ENCODE data around the gene PLPPR3.

Gene PLPPR3

DNA sequence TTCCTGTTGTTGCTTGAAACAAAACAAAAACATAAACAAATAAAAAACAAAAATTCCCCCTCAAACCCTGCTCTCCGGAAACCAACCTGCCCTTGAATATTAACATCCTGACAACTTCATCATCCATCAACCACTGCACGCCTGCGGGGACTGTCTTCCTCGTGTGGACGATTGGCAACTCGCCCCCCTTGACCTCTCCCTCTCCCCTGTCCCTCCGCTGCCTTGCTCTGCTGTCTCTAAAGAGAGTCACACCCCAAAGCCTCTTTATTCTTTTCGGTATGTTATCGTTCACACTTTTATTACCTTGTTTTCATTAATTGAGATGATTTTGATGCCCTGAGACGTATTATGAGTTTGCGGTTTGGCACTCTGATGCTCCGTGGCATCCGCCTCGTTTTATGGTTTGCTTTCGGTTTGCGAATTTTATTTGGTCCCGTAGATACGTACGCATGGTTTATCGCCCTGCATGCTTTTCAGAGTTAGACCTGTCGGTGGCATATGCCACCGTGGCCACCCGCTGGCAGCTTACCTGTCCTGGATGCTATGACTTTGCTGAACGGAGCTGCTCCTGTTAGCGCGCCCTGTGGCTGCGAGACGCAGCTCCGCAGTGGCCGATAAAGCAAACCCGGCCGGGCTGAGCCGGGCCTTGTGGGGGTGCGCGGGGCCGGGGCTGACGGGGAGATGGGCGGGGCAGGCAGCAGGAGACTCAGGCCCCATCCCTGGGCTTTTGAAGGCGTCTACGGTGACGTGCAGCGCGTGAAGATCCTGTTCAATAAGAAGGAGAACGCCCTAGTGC is 13.9 kb downstream of the PLPPR3 start:
- no peak for FAIRE-seq

DNA sequence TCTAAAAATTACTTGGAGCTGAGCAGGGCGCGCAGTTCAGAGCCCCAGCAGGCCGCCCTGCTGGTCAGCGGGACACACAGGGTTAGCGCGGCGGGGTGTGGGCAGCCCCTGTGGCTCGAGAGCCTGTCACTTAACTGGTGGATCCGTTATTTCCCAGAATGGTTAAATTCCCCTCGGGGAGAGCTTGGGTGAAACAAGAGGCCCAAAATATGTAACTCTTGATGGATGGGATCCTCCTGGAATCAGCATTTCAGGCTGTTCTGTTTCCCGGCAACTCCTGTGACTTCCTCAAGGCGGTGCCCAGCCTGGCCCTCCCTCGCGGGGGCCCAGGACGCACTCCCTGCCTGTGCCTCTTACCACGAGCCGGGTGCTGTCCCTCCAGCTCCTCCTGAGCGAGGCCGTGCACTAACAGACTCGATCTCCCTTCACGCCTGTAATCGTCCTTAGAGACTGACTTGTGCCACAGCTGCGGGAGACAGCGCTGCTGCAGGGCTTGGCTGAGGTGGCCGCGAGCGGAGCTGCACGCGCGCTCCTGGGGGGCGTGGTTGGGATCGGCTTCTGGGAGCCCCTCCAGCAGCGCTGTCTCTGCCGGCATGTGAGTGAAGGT is 14.8 kb downstream of the PLPPR3 start:
- no peak for FAIRE-seq

DNA sequence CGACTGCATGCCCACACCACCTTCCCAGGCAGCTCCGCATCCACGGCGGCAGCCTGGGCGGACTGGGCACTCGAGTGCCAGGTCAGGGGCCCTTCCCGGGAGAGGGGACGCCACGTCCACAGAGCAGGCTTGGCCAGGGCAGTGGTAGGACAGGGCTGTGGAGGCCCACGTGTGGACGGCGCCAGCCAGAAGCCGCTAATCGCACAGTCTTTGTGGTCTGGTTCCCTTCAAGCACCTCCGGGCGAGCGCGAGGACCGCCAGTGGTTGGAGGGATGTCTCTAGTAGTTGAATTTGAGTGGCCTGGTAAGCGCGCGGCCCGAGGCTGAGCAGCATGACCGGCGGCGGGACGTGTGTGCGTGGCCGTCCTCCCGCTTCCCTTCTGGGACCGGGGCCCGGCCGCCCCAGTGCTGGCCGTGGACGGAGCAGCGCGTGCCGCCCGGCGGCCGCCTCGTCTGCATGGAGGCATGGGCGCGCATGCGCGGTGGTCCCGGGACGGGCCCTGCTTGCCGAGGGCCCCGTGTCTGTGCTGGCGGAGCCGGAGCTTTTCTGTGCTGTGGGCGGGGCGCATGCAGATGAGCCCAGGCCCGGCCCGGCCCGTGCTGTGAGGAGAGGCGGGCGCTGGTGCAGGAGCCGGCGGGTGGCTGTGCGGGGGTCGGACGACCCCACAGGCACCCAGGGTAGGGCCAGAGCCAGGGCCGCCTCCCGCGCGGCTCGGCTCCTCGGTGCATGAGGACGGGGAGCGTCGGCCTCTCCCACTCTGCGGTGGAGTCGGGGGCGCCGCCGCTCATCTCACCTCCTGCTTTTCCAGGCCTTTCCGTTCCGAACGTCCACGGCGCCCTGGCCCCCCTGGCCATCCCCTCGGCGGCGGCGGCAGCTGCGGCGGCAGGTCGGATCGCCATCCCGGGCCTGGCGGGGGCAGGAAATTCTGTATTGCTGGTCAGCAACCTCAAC is 15.9 kb downstream of the PLPPR3 start:
- FAIRE-seq = no peak

DNA sequence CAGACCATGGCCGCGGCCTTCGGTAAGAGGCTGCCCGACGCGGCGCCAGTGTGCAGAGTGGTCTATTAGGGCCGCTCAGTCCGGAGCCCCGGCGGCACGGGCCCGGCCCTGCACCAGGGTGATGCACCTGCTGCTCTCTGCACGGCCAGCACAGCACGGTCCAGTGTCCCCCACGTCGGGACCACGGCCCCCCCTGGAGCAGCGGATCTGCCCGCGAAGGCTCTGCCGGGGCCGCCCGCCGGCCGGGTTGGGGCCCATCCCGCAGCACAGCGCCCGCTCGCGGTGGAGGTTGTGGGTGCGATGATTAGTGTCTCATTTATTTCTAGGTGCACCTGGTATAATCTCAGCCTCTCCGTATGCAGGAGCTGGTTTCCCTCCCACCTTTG is 16.6 kb downstream of the PLPPR3 start:
- no peak for FAIRE-seq

DNA sequence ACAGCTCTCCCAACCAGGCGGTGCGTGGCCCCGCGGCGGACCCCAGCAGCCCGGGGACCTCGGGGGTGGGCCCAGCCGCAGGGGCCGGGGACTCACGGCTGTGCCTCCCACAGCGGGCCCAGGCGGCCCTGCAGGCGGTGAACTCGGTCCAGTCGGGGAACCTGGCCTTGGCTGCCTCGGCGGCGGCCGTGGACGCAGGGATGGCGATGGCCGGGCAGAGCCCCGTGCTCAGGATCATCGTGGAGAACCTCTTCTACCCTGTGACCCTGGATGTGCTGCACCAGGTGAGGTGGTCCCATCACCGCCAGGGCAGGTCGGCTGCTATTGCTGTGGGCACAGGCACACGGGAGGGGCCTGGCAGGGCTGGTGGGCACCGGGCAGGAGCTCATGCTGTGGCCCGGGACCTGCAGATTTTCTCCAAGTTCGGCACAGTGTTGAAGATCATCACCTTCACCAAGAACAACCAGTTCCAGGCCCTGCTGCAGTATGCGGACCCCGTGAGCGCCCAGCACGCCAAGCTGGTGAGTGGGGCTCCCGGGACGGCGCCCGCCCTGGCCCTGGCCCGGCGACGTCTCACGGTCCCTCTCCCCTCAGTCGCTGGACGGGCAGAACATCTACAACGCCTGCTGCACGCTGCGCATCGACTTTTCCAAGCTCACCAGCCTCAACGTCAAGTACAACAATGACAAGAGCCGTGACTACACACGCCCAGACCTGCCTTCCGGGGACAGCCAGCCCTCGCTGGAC is 17.2 kb downstream of the PLPPR3 start:
- no peak for FAIRE-seq

DNA sequence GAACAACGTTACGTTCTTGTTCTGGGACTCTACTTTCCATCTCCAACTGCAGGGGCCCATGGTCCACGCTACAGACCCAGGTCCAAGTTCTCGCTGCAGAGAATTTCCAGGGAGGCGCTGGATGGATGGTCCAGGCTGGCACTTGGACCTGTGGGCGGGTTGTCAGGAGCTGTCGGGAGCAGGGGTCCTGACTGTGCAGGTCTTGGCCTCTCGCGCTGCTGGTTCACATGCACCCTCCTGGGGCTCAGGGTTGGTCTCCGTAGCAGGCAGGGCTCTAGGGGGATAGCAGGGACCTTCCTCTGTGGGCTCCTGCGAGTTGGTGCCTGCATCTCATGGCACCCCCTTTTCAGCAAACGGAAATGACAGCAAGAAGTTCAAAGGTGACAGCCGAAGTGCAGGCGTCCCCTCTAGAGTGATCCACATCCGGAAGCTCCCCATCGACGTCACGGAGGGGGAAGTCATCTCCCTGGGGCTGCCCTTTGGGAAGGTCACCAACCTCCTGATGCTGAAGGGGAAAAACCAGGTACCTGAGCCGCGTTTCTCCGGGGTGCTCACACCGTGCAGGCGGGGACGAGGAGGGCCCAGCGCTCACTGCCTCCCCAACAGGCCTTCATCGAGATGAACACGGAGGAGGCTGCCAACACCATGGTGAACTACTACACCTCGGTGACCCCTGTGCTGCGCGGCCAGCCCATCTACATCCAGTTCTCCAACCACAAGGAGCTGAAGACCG is 17.9 kb downstream of the PLPPR3 start:
- FAIRE-seq = no peak

DNA sequence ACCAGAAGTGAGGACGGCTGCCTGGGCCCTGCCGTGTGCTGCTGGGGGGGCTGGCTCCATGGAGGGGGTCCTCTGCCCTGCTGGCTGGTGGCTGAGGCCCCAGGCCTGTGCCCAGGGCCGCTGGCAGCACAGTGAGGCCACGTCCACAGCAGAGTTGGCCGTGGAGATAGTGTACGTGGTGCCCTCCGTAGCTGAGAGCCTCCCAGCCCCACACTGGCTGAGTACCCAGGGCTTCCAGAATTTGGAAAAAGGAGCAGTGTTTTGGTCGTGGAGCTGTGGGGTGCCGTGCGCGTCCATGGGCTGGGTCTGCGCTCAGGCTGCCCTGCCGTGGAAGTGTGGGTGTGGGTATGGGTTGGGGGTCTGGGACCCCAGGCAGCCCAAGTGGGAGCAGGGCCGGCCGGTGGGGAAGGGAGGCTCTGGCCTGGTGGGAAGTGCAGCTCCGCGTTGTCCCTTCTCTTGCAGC is 18.6 kb downstream of the PLPPR3 start:
- FAIRE-seq = no peak

DNA sequence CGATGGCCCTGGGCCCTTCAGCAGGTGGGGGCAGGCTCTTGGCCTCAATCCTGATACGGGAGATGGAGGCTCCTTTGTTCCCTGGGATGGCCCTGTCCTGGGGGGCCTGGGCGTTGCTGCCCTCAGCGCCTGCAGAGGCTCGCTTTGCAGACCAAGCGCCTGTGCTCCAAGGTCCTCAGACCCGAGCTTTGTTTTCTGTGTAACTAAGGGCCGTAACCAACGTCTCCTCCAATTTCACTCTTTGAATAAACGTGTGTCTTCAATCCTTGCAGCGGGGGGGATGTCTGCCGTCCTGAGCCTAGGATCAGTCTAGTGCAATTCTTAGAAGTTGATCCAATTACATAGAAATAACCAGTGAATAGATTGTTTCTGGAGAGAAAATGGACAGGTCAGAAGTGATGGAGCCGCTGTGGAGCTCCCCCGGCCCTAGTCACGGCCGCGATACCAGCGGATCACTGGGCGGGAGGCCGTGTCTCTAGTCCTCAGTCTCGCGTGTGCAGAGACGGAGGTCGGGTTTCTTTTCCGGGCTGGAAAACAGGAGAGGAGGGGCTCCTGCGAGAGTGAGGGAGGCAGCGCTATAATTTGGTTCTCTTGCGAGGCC is 19.2 kb downstream of the PLPPR3 start:
- no peak for FAIRE-seq

DNA sequence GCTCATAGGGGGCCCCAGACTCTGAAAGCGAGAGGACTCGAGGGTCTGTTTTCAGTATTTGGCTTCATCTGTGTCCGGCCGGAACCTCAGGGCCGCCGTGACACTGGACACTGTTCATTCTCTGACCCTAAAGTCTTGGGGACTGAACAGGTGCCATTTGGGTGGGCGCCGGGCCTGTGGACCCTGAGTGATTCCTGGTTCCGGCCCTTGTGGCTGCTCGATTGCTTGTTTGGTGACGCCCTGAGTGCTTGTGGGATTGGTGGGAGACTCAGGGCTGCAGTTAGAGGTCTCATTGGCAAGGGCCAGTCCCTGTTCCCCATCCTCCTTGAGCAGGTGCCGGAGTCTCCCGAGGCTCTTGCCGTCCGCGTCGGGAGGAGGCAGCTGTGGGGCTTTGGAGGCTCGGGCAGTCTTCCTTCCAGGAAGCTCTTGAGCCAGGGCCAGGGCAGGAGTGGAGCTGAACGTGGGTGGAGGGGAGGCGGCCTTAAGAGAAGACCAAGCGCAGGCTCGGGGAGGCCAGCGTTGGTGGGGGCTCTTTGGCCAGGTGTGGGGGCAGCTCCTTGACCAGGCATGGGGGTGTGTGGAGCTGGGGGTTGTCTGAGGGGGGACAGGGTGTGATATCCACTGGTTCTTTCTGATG is 19.8 kb downstream of the PLPPR3 start:
- FAIRE-seq = no peak

DNA sequence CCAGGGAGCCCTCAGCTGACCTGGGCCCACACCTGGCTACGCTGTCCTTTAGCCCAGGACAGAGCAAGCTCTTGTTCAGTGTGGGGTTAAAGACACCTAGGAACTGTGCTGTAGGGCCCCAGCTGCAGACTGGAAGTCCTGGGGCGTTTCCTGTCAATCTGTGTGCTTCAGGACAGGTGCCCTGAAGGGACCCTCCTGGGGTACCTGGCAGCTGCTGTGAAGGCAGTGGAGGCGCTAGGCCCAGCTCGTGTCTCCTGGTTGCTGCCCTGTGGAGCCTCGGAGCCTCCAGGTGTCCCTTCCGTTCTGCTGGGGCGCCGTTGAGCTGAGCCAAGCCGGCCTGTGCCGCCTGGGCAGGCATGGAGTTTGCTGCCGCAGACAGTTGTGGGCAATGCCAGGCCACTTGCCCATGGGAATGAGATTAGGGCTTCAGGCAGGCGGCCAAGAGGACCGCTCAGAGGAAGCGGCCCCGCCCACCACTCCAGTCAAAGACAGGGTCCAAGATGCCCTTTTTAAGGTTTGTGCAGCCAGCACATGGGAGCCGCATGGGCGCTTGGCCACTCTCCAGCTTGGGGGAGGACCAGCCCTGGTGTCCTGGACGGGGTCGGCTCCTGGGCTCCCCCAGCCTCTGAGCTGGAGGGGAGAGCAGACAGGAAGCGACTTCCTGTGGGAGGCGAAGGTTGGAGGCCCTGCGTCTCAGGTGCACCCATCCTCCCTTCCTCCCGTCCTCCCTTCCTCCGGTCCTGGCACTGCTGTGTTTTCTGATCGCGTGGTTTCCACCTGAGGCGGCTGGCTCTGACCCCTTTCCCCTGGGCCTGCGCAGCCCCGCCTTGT is 20.5 kb downstream of the PLPPR3 start:
- no peak for FAIRE-seq

DNA sequence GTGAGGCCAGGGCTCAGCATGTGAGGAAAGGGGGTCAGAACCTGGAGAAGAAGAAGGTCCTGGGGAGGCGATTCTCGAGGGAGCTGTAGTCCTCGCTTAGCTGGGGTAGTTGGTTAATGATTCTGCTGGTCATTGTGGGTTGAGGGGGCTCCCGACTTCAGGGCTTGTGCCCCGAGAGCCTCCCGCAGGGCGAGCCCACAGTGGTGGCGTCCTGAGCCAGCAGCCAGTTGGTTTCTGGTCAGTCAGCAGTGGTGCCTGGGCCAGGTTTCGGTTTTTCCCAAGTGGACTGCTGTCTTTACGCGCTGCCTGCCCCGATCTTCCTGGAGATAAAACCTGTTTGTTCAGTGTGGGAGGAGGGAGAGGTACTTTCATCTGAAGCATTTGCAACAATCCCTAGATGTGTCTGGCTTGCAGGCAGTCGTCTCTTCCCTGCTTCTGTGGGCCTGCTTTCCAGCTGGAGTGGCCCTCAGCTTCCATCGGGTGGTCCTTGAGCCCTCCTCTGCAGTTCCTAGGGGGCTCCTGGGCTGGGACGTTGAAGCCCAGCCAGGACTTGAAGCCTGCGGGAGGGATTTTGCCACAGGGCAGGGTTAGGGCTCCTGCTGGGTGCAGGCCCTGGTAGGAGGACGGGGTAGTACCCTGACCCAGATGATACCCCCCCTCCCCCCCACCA is 21.3 kb downstream of the PLPPR3 start:
- no peak for FAIRE-seq

DNA sequence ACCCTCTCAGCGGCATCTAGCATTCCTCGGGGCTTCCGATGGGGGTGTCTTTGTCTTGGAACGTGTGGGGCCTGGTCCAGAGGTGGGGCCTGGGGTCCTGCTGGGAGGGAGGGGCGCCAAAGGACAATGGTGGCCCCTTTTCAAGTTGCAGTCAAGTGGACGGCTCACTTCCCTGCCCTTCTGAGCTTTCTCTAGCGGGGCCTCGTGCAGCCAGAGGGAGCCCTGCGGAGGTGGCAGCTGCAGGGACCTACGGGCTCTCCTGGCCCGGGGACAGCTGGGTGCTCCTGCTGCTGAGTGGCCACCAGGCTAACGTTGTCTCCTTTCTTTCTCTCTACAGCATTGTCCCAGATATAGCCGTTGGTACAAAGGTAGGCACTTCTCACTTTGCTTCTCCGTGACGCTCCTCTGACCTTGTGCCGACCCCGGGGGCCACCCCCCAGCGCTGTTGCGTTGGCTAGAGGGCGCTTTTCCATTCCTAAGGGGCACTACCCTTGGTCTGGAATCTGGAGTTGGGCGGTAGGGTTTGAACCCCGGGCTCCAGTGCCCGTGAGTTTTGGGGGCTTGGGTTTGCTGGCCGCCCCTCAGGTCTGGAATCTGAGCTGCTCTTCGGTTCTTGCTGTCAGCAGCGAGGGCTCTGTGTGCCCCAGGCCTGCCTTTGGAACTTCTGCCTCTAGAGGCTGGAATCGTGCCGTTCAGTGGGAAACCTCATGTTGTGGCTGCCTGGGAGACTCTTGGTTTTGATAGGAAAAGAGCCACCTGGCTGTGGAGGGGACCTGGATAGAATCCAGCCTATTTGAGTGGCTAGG is 22.5 kb downstream of the PLPPR3 start:
- no peak for FAIRE-seq

DNA sequence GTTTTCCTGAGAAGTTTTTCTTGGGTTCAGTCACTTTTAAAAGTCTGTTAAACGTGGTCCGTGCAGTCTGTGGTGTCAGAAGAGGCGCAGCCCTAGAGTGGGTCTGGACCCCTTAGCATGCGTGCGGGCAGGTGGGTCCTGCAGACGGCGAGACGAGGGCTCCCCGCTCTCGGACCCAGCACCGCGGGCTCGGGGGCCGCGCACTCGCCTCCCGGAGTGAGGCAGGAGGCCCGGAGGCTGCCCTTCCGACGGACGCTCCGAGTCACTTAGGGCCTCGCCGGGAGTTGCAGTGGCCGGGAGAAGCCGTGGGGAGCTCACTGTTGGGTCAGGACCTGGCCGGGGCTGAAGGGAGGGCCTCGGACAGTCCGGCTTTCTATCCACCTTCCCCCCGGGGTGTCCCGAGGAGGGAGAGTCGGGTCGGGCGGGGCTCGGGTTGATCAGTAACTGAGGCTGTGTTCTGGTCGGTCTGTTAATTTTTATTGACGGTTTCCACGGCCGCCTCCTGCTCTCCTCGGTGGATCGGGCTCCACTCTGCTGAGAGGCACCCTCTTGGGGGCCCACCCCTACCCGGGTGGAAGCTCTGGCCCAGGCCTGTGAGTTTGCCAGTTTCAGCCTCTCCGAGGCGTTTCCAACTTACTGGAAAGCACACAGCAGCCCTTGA is 23.2 kb downstream of the PLPPR3 start:
- no peak for FAIRE-seq

DNA sequence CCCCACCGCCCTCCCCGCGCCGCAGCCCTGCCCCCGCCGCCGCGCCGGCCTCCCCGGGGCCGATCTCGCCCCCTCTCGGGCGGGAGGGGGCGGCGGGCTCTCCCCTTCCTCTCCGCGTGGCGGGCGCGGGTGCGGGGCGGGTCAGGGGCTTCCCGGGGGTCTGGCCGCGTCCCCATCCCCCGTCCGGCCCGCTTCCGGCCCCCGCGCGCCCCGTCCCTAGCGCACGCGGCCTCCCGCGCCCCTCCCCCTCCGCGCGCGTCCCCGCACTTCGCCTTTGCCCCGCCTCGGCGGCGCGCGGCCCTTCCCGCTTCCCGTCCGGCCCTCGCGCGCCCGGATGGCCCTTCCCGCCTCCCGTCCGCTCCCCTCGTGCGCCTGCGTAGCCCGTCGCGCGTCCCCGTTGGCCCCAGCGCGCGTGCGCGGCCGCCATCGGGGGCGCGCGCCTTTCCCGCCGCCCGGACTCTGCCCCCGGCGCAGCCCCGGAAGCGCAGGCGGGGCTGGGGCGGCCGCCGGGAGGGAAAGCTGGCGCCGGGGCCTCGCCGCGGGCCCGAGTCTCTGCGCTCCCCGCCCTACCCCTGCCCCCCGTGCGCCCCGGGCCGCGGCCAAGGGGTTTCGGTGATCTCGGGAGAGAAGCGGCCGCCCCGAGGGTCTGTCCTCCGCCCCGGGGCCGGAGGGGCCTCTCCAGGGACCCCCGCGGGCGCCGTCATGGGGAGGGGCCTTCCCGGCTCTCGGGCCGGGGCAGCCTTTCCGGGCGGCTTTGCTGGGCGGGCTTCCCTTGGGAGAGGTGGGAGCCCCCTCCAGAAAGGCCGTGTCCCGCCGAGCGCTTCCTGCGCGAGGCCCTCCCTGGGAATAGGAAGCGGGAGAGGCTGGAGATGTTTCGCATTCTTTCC is 24.0 kb downstream of the PLPPR3 start:
- FAIRE-seq = no peak

DNA sequence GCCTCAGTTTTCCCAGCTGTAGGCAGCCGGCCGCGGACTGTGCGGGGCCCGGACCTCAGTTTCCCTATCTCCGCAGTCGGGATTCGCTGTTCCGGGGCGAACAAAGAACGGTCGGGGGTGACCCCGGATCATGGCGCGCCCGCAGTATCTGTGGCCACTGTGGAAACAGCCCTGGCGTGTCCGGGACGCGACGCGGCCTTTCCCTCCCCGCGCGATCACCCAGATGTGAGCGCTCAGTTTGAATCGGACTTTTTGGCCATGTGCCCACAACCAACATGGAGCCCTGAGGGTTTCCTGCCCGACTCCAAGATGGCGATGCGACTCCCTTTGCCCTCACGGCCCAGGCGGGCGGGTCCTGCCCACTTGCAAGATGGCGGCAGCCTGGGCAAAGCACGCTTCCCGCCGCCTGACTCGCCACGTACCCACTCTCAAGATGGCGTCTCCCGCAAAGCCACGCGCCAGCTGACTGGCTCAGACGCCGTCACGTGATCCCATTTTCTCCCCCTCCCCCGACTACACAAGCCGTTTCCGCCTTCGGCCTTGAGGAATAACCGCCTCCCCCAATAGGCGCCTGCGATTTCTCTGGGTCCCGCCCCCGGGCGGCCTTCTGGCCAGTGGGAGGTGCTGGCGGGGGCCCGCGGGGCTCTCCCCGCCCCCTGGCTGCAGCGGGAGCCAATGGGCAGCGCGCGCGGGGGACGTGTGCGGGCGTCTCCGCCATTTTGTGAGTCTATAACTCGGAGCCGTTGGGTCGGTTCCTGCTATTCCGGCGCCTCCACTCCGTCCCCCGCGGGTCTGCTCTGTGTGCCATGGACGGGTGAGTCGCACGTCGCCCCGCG is 24.8 kb downstream of the PLPPR3 start, which contains the start of gene PTBP1:
Gene PTBP1, plus strand, starts transcription at position 761 of the 836 bp plus-strand sequence. Its CDS starts 46 bp downstream, at position 807.
- peak; percentile 99 for FAIRE-seq
